Fibroblast of mammary gland (primary cell): ENCODE results near the gene DNAH6.

Source experiments
- DNase-seq: peaks from one replicate; pipeline ENCODE4 v3.0.0-alpha.2; 2010; ENCODE audit warnings: low read depth
- H3K4me3 ChIP-seq: 2 replicates; pipeline ENCODE4 v1.5.1; 2011; ENCODE audit warnings: low read depth, mild to moderate bottlenecking, low read length, moderate library complexity; ENCODE audit not compliant: control insufficient read depth
- CTCF ChIP-seq: conservative IDR thresholded peaks from 2 replicates; pipeline ENCODE4 v1.5.1; 2011; ENCODE audit warnings: low read depth, low read length, inconsistent platforms; ENCODE audit not compliant: control insufficient read depth, insufficient read depth

DNAH6 gene

DNA sequence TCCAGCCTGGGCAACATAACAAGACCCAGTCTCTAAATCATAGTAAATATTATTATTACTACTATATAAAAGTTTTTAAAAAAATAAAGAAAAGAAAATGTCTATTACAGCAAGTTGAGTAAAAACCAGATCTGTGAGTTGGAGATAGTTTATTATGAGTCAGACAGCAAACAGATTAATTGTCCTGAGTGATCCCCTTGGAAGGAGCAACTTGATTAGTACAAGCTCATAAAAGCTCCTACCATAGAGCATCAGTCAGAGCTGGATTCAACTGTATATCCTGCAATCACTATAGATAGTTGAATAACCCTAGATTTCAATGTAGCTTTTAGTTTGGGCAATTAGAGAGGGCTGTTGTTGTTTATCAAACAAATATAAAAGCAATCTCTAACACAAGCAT lies 280.5 kb downstream of the DNAH6 start:
- DNase-seq, result no peak
- H3K4me3 ChIP-seq, result no peak overlapping the region
- TF ChIP-seq CTCF, result no peak

DNA sequence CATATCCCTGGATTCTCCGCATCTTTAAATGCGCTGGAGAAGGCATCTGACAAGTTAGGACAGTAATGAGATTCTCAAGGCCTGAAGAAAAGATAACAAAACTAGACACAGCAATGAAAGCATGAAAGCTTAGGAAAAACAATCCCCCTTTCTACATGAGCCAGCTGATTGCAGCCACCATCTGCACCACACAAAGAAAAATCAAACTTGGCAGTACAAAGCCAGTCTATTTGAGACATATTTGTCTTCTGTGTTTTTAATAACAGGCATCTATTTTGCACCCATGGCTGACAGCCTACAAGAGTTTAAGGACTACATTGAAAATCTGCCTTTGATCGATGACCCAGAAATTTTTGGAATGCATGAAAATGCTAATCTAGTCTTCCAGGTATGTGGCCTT lies 281.0 kb downstream of the DNAH6 start:
- H3K4me3 ChIP-seq, result no peak overlapping the region
- DNase-seq, result no peak
- TF ChIP-seq CTCF, result no peak

DNA sequence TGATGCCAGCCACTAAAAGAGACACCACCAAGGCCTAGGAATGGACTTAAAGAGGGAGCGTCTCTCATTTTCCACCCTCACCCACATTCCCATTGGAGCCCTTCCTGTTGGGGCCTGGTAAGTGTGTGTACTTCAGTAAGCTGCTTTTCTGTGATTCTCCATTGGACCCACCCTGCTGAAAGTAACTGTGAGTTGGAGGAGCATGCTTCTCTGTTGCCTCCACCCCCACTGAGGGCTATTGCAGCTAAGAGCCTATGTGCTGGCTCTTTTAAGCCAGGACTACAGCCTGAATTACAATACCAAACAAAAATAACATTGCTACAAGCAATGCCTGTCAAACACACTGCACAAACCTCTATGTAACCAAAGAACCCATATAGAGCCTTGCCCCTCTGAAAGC lies 283.5 kb downstream of the DNAH6 start:
- no peak overlapping the region for H3K4me3 ChIP-seq
- DNase-seq, result no peak

DNA sequence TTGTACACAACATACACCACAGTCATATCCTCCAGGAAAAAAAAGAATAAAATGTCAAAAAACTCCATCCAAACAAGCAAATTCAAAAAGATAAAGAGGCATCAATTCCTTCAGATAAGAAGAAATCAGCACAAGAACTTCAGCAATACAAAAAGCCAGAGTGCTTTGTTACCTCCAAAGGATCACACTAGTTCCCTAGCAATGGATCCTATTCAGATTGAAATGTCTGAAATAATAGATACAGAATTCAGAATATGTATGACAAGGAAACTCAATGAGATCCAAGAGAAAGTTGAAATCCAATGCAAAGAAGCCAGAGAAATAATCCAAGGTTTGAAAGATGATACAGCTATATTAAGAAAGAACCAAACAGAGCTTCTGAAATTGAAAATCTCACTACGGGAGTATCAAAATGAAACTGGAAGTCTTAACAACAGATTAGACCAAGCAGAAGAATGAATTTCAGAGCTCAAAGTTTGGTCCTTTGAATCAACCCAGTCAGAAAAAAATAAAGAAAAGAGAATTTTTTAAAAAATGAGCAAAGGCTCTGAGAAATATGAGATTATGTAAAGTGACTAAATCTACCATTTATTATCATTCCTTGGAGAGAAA lies 284.0 kb downstream of the DNAH6 start:
- DNase-seq, result no peak
- no peak overlapping the region for H3K4me3 ChIP-seq
- no peak for TF ChIP-seq CTCF

More for the DNA sequence above, 283.5 kb downstream of the DNAH6 start:
- no peak for TF ChIP-seq CTCF

- no peak for TF ChIP-seq CTCF
- DNase-seq, result no peak
- no peak overlapping the region for H3K4me3 ChIP-seq
These were observed 285.5 kb downstream of the DNAH6 start for GRCh38 chr2:84801811-84802210.

DNA sequence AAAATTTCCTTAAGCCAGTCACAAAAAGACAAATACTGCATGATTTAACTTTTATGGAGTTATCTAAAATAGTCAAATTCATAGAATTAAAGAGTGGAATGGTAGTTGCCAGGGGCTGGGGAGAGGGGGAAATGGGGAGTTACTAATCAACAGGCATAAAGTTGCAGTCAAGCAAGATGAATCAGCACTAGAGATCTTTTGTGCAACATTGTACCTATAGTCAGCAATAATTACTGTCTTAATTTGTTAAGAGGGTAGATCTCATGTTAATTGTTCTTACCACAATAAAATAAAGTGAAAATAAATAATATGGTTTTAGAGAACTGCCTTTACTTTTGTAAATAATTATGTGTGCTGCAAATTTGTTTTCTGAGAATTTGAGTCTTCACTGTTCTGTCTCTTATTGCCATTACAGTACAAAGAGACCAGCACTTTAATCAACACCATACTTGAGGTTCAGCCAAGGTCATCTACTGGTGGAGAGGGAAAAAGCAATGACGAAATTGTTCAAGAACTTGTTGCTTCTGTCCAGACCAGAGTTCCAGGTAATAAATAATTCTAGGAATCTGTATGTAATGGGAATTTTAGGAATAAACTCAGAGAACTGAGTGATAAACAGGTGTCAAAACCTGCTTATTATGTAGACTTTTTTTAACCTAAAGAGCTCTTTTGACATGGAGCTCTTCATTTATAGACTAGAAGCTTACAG lies 289.1 kb downstream of the DNAH6 start:
- TF ChIP-seq CTCF, result no peak
- H3K4me3 ChIP-seq, result no peak overlapping the region
- DNase-seq, result peak; percentile 73
